ENCODE results near the gene POC1B. TPM values are rescaled to one million over a fixed set of nuclear protein-coding genes. Genes with fewer than 3 reads are reported as not detected.

POC1B gene
- total RNA-seq, 1 experiment from 2014 or later, result 13.6 TPM

GRCh38 chr12:89573051-89573810 lies 47.4 kb upstream of the POC1B start:
- Histone ChIP-seq H3F3A (ENCODE audit: insufficient read depth, low read depth) (no peaks in the 10 kb centered on the region), H3K36me3 (ENCODE audit: low read depth) (no peaks in the 10 kb centered on the region), H4K20me1 (ENCODE audit: insufficient read depth) (no peaks in the 10 kb centered on the region), H3K9me3 (ENCODE audit: insufficient read depth, low read depth) (no peaks in the 10 kb centered on the region), H3K4me3 (no peak overlapping the region), H3K79me2 (ENCODE audit: low read depth) (no peaks in the 10 kb centered on the region), H3K4me2 (no peak overlapping the region), H2AFZ (no peak overlapping the region), H3K27ac (no peak overlapping the region), H3K27me3 (ENCODE audit: insufficient read depth, low read depth) (no peaks in the 10 kb centered on the region), H3K9me2 (ENCODE audit: insufficient read depth) (no peaks in the 10 kb centered on the region), H3K4me1 (replicated peaks; ENCODE audit: insufficient read depth) (no peaks in the 10 kb centered on the region)
- intact Hi-C loops (cut with micrococcal nuclease; ENCODE audit: unreplicated experiment), result no loop called here
- POLR2A ChIA-PET (ENCODE audit: unreplicated experiment), result no interaction called here
- no peak for DNase-seq
- CTCF ChIA-PET, result no interaction called here
- no TSS peak for BruUV-seq (replicated peaks)
- TF ChIP-seq CTCF (conservative IDR thresholded peaks at IDR 0.05) (no peak), EZH2 (IDR thresholded peaks at IDR 0.05; ENCODE audit: low read depth) (no peak)

GRCh38 chr12:89571491-89572195 lies 45.8 kb upstream of the POC1B start:
- no peaks in the 10 kb centered on the region for H3K4me1 ChIP-seq (replicated peaks; ENCODE audit: insufficient read depth)
- intact Hi-C loops (cut with micrococcal nuclease; ENCODE audit: unreplicated experiment), result no loop called here
- no peaks in the 10 kb centered on the region for H3F3A ChIP-seq (ENCODE audit: insufficient read depth, low read depth)
- no peak for TF ChIP-seq CTCF (conservative IDR thresholded peaks at IDR 0.05)
- no peak for TF ChIP-seq EZH2 (IDR thresholded peaks at IDR 0.05; ENCODE audit: low read depth)
- no peak overlapping the region for H3K27ac ChIP-seq
- H3K36me3 ChIP-seq (ENCODE audit: low read depth), result no peaks in the 10 kb centered on the region
- ChIA-PET CTCF (no interaction called here), POLR2A (ENCODE audit: unreplicated experiment) (interaction anchor here (0.7 kb wide), 1 partner anchor 1449 kb away, joined by 39 read pairs; no protein-coding TSS in a partner anchor)
- H3K4me2 ChIP-seq, result no peak overlapping the region
- H3K4me3 ChIP-seq, result no peak overlapping the region
- no TSS peak for BruUV-seq (replicated peaks)
- no peaks in the 10 kb centered on the region for H3K9me2 ChIP-seq (ENCODE audit: insufficient read depth)
- no peaks in the 10 kb centered on the region for H3K9me3 ChIP-seq (ENCODE audit: insufficient read depth, low read depth)
- no peaks in the 10 kb centered on the region for H3K79me2 ChIP-seq (ENCODE audit: low read depth)
- no peak overlapping the region for H2AFZ ChIP-seq
- no peaks in the 10 kb centered on the region for H3K27me3 ChIP-seq (ENCODE audit: insufficient read depth, low read depth)
- H4K20me1 ChIP-seq (ENCODE audit: insufficient read depth), result no peaks in the 10 kb centered on the region
- no peak for DNase-seq

- TF ChIP-seq EZH2 (IDR thresholded peaks at IDR 0.05; ENCODE audit: low read depth), result no peak
- TF ChIP-seq CTCF (conservative IDR thresholded peaks at IDR 0.05), result no peak
- BruUV-seq (replicated peaks), result no TSS peak
- CTCF ChIA-PET, result no interaction called here
Observed at GRCh38 chr12:89568484-89568883, 42.6 kb upstream of the POC1B start.

More at GRCh38 chr12:89568484-89568883, 42.6 kb upstream of the POC1B start:
- Histone ChIP-seq H3K4me3 (no peak overlapping the region), H3K4me1 (replicated peaks; ENCODE audit: insufficient read depth) (no peaks in the 10 kb centered on the region), H3K9me2 (ENCODE audit: insufficient read depth) (no peaks in the 10 kb centered on the region), H2AFZ (no peak overlapping the region), H3K36me3 (ENCODE audit: low read depth) (no peaks in the 10 kb centered on the region), H4K20me1 (ENCODE audit: insufficient read depth) (no peaks in the 10 kb centered on the region), H3F3A (ENCODE audit: insufficient read depth, low read depth) (no peaks in the 10 kb centered on the region), H3K27ac (no peak overlapping the region), H3K27me3 (ENCODE audit: insufficient read depth, low read depth) (no peaks in the 10 kb centered on the region), H3K4me2 (no peak overlapping the region), H3K79me2 (ENCODE audit: low read depth) (no peaks in the 10 kb centered on the region), H3K9me3 (ENCODE audit: insufficient read depth, low read depth) (no peaks in the 10 kb centered on the region)
- intact Hi-C loops (cut with micrococcal nuclease; ENCODE audit: unreplicated experiment), result no loop called here
- DNase-seq, result no peak
- POLR2A ChIA-PET (ENCODE audit: unreplicated experiment), result no interaction called here
